HG03060 (cell line): ENCODE results near the gene RER1.
"Not testable (repeated sequence)": the region's sequence is repeated elsewhere in the genome, so short reads cannot be mapped to it uniquely, and the experiment has no call there.

Experiments used
- ATAC-seq: cut with Tn5 transposase; IDR thresholded peaks from one replicate; pipeline ENCODE4 v1.9.1; 2021; ENCODE audit warnings: low read depth, moderate number of reproducible peaks; ENCODE audit not compliant: unreplicated experiment

RER1 gene

GRCh38 chr1:2440346-2440745, 48.7 kb downstream of the RER1 start:
- not testable (repeated sequence) for ATAC-seq

DNA sequence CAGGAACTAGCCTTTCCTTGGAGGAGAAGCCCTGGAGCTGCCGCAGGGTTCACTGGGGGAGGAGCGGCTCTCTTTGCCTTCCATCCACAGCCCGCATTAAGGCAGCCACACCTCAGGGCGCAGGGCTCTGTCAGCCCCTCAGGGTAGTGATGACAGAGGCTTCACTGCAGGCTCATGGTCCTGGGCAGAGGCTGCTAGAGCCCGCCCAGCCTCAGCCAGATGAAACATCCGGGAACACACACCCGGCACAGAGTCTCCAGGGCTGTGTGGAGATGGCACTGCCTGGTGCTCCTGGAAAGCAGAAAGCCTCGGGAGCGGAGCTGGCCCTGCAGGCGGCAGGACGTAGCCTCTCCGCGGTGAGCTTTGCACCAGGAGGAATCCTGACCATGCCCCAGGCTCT, 50.1 kb downstream of the RER1 start:
- no peak for ATAC-seq

GRCh38 chr1:2442661-2443060, 51.0 kb downstream of the RER1 start:
- ATAC-seq, result no peak

DNA sequence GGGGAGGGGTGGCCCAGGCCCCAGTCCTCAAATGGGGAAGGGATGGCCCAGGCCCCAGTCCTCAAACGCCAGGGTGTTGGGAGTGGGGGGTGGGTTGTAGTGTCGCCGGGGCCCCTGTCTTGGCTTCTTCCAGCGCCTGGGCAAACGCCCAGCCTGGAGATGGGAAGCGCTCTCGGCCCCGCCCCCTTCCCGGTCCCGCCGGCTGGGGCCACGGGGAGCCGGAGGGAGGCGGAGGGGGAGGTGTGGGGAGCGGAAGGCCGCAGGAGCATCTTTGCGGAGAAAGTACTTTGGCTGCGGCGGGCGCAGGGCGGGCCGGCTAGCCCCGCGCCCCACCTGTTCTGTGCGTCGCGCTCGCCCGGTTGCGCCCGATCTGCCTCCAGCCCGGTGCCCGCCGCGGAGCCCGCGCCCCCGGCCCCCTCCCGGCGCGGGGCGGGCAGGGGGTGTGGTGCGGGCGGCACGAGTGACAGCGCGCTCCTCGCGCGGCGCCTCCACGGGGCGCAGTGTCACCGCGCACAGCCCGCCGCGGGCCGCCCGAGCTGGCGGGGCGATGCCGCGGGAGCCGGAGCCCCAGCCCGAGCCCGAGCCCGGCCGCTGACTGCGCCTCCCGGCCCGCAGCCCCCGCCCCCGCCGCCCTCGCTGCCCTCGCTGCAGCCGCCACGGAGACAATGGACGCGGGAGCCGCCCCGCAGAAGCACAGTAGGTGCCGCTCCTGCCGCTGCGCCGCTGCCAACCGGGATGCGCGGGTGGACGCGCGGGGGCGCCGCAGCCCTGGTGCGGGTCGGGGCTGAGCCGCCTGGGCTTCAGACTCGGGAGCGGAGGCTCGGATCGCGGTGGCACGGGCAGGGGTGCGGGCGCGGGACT, 51.9 kb downstream of the RER1 start:
- ATAC-seq, result no peak

GRCh38 chr1:2444138-2444591, 52.5 kb downstream of the RER1 start:
- no peak for ATAC-seq

- no peak for ATAC-seq
Observed at GRCh38 chr1:2445162-2445822, 53.7 kb downstream of the RER1 start.

GRCh38 chr1:2445823-2446215, 54.2 kb downstream of the RER1 start:
- no peak for ATAC-seq

GRCh38 chr1:2446394-2446793, 54.8 kb downstream of the RER1 start:
- no peak for ATAC-seq

DNA sequence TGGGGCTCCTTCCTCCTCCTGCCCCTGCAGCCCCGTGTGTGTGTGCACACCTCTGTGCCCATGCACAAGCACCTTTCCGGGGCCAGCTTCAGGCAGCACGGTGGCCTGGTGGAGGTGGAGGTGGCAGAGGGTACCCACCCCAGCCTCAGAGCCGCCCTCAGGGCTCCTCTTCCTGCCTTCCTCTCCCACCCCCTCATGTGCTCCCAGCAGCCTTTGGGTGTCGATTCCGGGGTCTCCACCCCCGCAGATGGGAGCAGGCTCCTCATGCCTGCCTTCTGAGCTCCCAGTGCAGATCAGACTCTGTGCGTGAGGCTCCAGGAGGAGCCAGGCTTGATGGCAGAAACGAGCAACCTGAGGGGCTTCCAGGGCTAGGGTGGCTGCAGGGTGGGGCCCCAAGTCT, 55.2 kb downstream of the RER1 start:
- ATAC-seq, result no peak

- no peak for ATAC-seq
Observed at GRCh38 chr1:2447276-2448097, 55.8 kb downstream of the RER1 start.

- no peak for ATAC-seq
Observed at GRCh38 chr1:2448098-2448445, 56.4 kb downstream of the RER1 start.

DNA sequence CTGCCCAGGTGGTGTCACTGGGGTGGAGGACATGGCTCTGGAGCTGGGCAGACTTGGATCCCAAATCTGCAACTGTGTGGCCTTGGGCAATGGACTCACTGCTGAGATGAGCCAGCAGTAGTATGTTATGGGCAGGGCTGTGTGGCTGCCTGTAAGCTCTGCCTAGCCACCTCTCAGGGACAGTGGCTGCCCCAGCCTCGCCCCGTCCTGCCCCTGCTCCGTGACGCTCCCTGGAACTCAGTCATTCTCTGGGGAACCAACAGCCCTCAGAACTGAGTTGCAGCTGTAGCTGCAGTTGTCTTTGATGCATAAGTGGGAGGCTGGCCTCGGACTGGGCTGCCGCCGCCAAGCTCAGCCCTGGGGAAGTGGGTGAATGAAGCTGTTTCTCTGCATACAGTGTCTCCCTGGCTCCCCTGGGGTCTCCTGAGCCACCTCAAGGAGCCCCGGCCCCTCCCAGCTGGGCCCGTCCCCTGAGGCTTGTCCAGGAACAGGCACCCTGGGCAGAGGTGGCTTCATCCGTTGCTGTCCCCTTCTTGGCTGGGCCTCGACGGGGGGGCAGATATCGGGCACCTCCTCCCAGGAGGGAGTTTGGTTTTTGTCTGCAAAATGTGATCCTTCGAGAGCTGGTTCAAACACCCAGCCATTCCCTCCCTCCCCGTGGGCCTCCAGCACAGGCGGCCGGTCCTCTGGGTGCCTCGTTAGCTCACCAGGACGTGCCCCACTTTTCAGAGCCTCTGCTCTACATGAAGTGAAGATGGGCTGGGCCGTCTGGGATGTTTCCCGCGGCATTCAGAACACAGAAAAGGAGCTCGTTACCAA, 58.2 kb downstream of the RER1 start:
- ATAC-seq, result no peak

- no peak for ATAC-seq
Observed at GRCh38 chr1:2451741-2452140, 60.1 kb downstream of the RER1 start.

- ATAC-seq, result no peak
Observed at GRCh38 chr1:2452201-2452931, 60.7 kb downstream of the RER1 start.

GRCh38 chr1:2452932-2453315, 61.3 kb downstream of the RER1 start:
- no peak for ATAC-seq

DNA sequence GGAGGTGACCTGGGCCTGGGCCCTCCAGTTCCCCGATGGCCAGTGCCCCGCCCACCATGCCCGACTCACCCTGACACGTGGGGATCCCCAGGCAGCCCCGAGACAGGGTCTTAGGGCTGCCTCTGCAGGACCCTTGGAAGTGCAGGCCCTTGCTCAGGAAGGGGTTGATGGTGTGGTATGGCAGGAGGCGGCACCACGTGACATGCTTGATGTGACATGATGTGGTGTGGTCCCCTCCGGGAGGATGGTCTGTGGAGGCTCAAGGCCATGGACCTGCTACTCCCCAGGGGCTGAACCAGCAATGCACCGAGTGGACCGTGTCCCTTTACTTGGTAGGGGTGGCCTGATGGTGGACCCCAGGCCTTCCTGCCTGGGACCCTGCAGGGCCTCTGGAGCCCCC, 62.6 kb downstream of the RER1 start:
- no peak for ATAC-seq
